Measurements from ENCODE around the gene CPLANE1. TPM values are rescaled to one million over a fixed set of nuclear protein-coding genes. Genes with fewer than 3 reads are reported as not detected.
"Not testable (repeated sequence)": the region's sequence is repeated elsewhere in the genome, so short reads cannot be mapped to it uniquely, and the experiment has no call there.

Gene CPLANE1
- total and polyA plus RNA-seq, 4 donors = 6.4 to 35.6 (median 15.6) TPM

GRCh38 chr5:37219384-37219783 lies 29.8 kb downstream of the CPLANE1 start:
- H3K9me3 ChIP-seq (ENCODE audit: control insufficient read depth, low read length); H3K36me3 ChIP-seq (ENCODE audit: control insufficient read depth in 1 of 2, insufficient read depth in 2 of 2, low read length in 1 of 2); H3K27me3 ChIP-seq (ENCODE audit: control insufficient read depth in 1 of 2, insufficient read depth in 2 of 2, low read length in 1 of 2); H3K27ac ChIP-seq (ENCODE audit: low read depth in 1 of 2, low read length in 2 of 2); DNase-seq; intact Hi-C loops (cut with DNase I); ATAC-seq (ENCODE audit: low FRiP score); H3K4me1 ChIP-seq (ENCODE audit: control insufficient read depth in 1 of 2, insufficient read depth in 2 of 2, low read length in 2 of 2); H3K4me3 ChIP-seq (ENCODE audit: low read length in 2 of 2): not testable (repeated sequence)
- 88 to 92% methylated on average over 5 of the region's 5 CpGs for WGBS, 2 donors

- DNase-seq (no peak), ATAC-seq (ENCODE audit: low FRiP score) (no peak)
- no peaks in the 10 kb centered on the region for H3K9me3 ChIP-seq (ENCODE audit: control insufficient read depth, low read length)
- no peak overlapping the region for H3K4me3 ChIP-seq (ENCODE audit: low read length in 2 of 2)
- peaks cover 4 to 6% of the 10 kb centered on the region in 2 donors for H3K36me3 ChIP-seq (ENCODE audit: control insufficient read depth in 1 of 2, insufficient read depth in 2 of 2, low read length in 1 of 2)
- 93 to 96% methylated on average over 1 of the region's 1 CpG for WGBS, 2 donors
- H3K27me3 ChIP-seq (ENCODE audit: control insufficient read depth in 1 of 2, insufficient read depth in 2 of 2, low read length in 1 of 2) = no peaks in the 10 kb centered on the region
- H3K4me1 ChIP-seq (ENCODE audit: control insufficient read depth in 1 of 2, insufficient read depth in 2 of 2, low read length in 2 of 2) = no peaks in the 10 kb centered on the region
- intact Hi-C loops (cut with DNase I) = no loop called here
- no peak overlapping the region for H3K27ac ChIP-seq (ENCODE audit: low read depth in 1 of 2, low read length in 2 of 2)
These were observed 31.2 kb downstream of the CPLANE1 start for GRCh38 chr5:37217976-37218375.

GRCh38 chr5:37214550-37214949 lies 34.6 kb downstream of the CPLANE1 start:
- H3K4me1 ChIP-seq (ENCODE audit: control insufficient read depth in 1 of 2, insufficient read depth in 2 of 2, low read length in 2 of 2) = no peaks in the 10 kb centered on the region
- H3K4me3 ChIP-seq (ENCODE audit: low read length in 2 of 2) = no peak overlapping the region
- no peak overlapping the region for H3K27ac ChIP-seq (ENCODE audit: low read depth in 1 of 2, low read length in 2 of 2)
- peaks cover 4% of the 10 kb centered on the region in 2 donors for H3K36me3 ChIP-seq (ENCODE audit: control insufficient read depth in 1 of 2, insufficient read depth in 2 of 2, low read length in 1 of 2)
- no peak for DNase-seq
- intact Hi-C loops (cut with DNase I) = no loop called here
- ATAC-seq (ENCODE audit: low FRiP score) = no peak
- no peaks in the 10 kb centered on the region for H3K9me3 ChIP-seq (ENCODE audit: control insufficient read depth, low read length)
- H3K27me3 ChIP-seq (ENCODE audit: control insufficient read depth in 1 of 2, insufficient read depth in 2 of 2, low read length in 1 of 2) = no peaks in the 10 kb centered on the region
- 26 to 37% methylated on average over 1 of the region's 1 CpG for WGBS, 2 donors

GRCh38 chr5:37212096-37212495 lies 37.1 kb downstream of the CPLANE1 start:
- Histone ChIP-seq H3K27me3 (ENCODE audit: control insufficient read depth in 1 of 2, insufficient read depth in 2 of 2, low read length in 1 of 2) (no peaks in the 10 kb centered on the region), H3K4me1 (ENCODE audit: control insufficient read depth in 1 of 2, insufficient read depth in 2 of 2, low read length in 2 of 2) (no peaks in the 10 kb centered on the region), H3K4me3 (ENCODE audit: low read length in 2 of 2) (no peak overlapping the region), H3K9me3 (ENCODE audit: control insufficient read depth, low read length) (no peaks in the 10 kb centered on the region), H3K36me3 (ENCODE audit: control insufficient read depth in 1 of 2, insufficient read depth in 2 of 2, low read length in 1 of 2) (peaks cover 4% of the 10 kb centered on the region in 2 donors), H3K27ac (ENCODE audit: low read depth in 1 of 2, low read length in 2 of 2) (no peak overlapping the region)
- ATAC-seq (ENCODE audit: low FRiP score) = no peak
- intact Hi-C loops (cut with DNase I) = no loop called here
- DNase-seq = no peak
- 92 to 97% methylated on average over 3 of the region's 3 CpGs for WGBS, 2 donors

GRCh38 chr5:37211661-37212060 lies 37.5 kb downstream of the CPLANE1 start:
- Histone ChIP-seq H3K9me3 (ENCODE audit: control insufficient read depth, low read length) (no peaks in the 10 kb centered on the region), H3K4me3 (ENCODE audit: low read length in 2 of 2) (no peak overlapping the region), H3K27ac (ENCODE audit: low read depth in 1 of 2, low read length in 2 of 2) (no peak overlapping the region), H3K36me3 (ENCODE audit: control insufficient read depth in 1 of 2, insufficient read depth in 2 of 2, low read length in 1 of 2) (peaks cover 4% of the 10 kb centered on the region in 2 donors), H3K27me3 (ENCODE audit: control insufficient read depth in 1 of 2, insufficient read depth in 2 of 2, low read length in 1 of 2) (no peaks in the 10 kb centered on the region), H3K4me1 (ENCODE audit: control insufficient read depth in 1 of 2, insufficient read depth in 2 of 2, low read length in 2 of 2) (no peaks in the 10 kb centered on the region)
- DNase-seq (no peak), ATAC-seq (ENCODE audit: low FRiP score) (no peak)
- intact Hi-C loops (cut with DNase I) = no loop called here
- WGBS, 2 donors = 87 to 94% methylated on average over 10 of the region's 10 CpGs

- no peaks in the 10 kb centered on the region for H3K9me3 ChIP-seq (ENCODE audit: control insufficient read depth, low read length)
- H3K27me3 ChIP-seq (ENCODE audit: control insufficient read depth in 1 of 2, insufficient read depth in 2 of 2, low read length in 1 of 2) = no peaks in the 10 kb centered on the region
- no peak overlapping the region for H3K27ac ChIP-seq (ENCODE audit: low read depth in 1 of 2, low read length in 2 of 2)
- intact Hi-C loops (cut with DNase I) = no loop called here
- H3K4me3 ChIP-seq (ENCODE audit: low read length in 2 of 2) = no peak overlapping the region
- no peaks in the 10 kb centered on the region for H3K4me1 ChIP-seq (ENCODE audit: control insufficient read depth in 1 of 2, insufficient read depth in 2 of 2, low read length in 2 of 2)
- peaks cover 0 to 2% of the 10 kb centered on the region in 2 donors for H3K36me3 ChIP-seq (ENCODE audit: control insufficient read depth in 1 of 2, insufficient read depth in 2 of 2, low read length in 1 of 2)
- ATAC-seq (ENCODE audit: low FRiP score) (peak; percentile 59), DNase-seq (peak in 1 of 2 donors; percentile 55)
- 66 to 73% methylated on average over 32 of the region's 32 CpGs for WGBS, 2 donors
These were observed 40.0 kb downstream of the CPLANE1 start for GRCh38 chr5:37208883-37209797.

GRCh38 chr5:37207802-37208201 lies 41.4 kb downstream of the CPLANE1 start:
- no peaks in the 10 kb centered on the region for H3K36me3 ChIP-seq (ENCODE audit: control insufficient read depth in 1 of 2, insufficient read depth in 2 of 2, low read length in 1 of 2)
- H3K27ac ChIP-seq (ENCODE audit: low read depth in 1 of 2, low read length in 2 of 2) = no peak overlapping the region
- intact Hi-C loops (cut with DNase I) = no loop called here
- H3K27me3 ChIP-seq (ENCODE audit: control insufficient read depth in 1 of 2, insufficient read depth in 2 of 2, low read length in 1 of 2) = no peaks in the 10 kb centered on the region
- no peak overlapping the region for H3K4me3 ChIP-seq (ENCODE audit: low read length in 2 of 2)
- DNase-seq (no peak), ATAC-seq (ENCODE audit: low FRiP score) (no peak)
- H3K9me3 ChIP-seq (ENCODE audit: control insufficient read depth, low read length) = no peaks in the 10 kb centered on the region
- 84 to 94% methylated on average over 3 of the region's 3 CpGs for WGBS, 2 donors
- no peaks in the 10 kb centered on the region for H3K4me1 ChIP-seq (ENCODE audit: control insufficient read depth in 1 of 2, insufficient read depth in 2 of 2, low read length in 2 of 2)

GRCh38 chr5:37206736-37207135 lies 42.4 kb downstream of the CPLANE1 start:
- ATAC-seq (ENCODE audit: low FRiP score) (no peak), DNase-seq (no peak)
- intact Hi-C loops (cut with DNase I) = no loop called here
- no peaks in the 10 kb centered on the region for H3K36me3 ChIP-seq (ENCODE audit: control insufficient read depth in 1 of 2, insufficient read depth in 2 of 2, low read length in 1 of 2)
- H3K4me1 ChIP-seq (ENCODE audit: control insufficient read depth in 1 of 2, insufficient read depth in 2 of 2, low read length in 2 of 2) = no peaks in the 10 kb centered on the region
- no peaks in the 10 kb centered on the region for H3K27me3 ChIP-seq (ENCODE audit: control insufficient read depth in 1 of 2, insufficient read depth in 2 of 2, low read length in 1 of 2)
- H3K27ac ChIP-seq (ENCODE audit: low read depth in 1 of 2, low read length in 2 of 2) = no peak overlapping the region
- no peaks in the 10 kb centered on the region for H3K9me3 ChIP-seq (ENCODE audit: control insufficient read depth, low read length)
- WGBS, 2 donors = 88 to 89% methylated on average over 2 of the region's 2 CpGs
- H3K4me3 ChIP-seq (ENCODE audit: low read length in 2 of 2) = no peak overlapping the region

GRCh38 chr5:37198842-37199241 lies 50.3 kb downstream of the CPLANE1 start:
- 92 to 93% methylated on average over 2 of the region's 2 CpGs for WGBS, 2 donors
- H3K4me1 ChIP-seq (ENCODE audit: control insufficient read depth in 1 of 2, insufficient read depth in 2 of 2, low read length in 2 of 2) = no peaks in the 10 kb centered on the region
- no peaks in the 10 kb centered on the region for H3K9me3 ChIP-seq (ENCODE audit: control insufficient read depth, low read length)
- intact Hi-C loops (cut with DNase I) = no loop called here
- no peak overlapping the region for H3K27ac ChIP-seq (ENCODE audit: low read depth in 1 of 2, low read length in 2 of 2)
- ATAC-seq (ENCODE audit: low FRiP score) (no peak), DNase-seq (no peak)
- no peak overlapping the region for H3K4me3 ChIP-seq (ENCODE audit: low read length in 2 of 2)
- H3K36me3 ChIP-seq (ENCODE audit: control insufficient read depth in 1 of 2, insufficient read depth in 2 of 2, low read length in 1 of 2) = peaks cover 6% of the 10 kb centered on the region in 2 donors
- no peaks in the 10 kb centered on the region for H3K27me3 ChIP-seq (ENCODE audit: control insufficient read depth in 1 of 2, insufficient read depth in 2 of 2, low read length in 1 of 2)
